ENCODE data around the gene EMC8.

The EMC8 gene

DNA sequence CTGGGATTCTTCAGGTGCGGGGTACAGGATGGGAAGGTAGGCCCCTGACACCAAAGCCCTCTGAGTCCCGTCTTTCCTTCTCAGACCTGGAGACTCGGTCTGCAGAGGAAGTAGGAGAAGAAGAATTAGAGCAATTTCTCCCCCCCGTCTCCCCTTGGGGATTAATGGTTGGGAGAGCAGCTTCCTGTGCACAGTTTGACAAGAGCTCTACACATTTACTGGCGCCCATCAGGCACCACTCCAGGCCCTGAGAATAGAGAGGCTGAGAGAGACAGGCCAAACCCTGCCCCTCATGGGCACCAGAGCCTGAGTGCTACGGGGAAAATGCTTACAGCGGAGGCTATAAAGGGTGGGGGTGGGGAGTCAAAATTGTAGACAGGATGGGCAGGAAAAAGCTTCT is 44.9 kb downstream of the EMC8 start:
- DNase-seq (ENCODE audit: low spot score) = no peak

- DNase-seq (ENCODE audit: low spot score) = no peak
These were observed 45.4 kb downstream of the EMC8 start for GRCh38 chr16:85753976-85754375.

DNA sequence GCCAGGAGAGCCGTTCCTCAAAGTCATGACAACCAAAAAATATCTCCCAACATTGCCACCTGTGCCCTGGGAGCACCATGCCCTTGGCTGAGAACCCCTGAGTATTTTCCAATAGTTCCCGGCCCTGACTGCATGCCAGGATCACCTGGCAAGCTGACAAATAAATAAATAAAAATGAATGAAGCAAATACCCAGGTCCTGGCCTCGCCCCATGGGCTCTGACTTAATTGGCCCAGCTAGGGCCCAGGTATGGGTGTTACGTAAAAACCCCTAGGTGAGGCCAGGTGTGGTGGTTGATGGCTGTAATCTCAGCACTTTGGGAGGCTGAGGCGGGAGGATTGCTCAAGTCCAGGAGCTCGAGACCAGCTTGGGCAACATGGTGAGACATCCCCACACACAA is 45.8 kb downstream of the EMC8 start:
- DNase-seq (ENCODE audit: low spot score) = no peak

GRCh38 chr16:85752511-85753420 is 46.6 kb downstream of the EMC8 start:
- no peak for DNase-seq (ENCODE audit: low spot score)

GRCh38 chr16:85751698-85752501 is 47.4 kb downstream of the EMC8 start:
- DNase-seq (ENCODE audit: low spot score) = no peak

GRCh38 chr16:85750827-85751697 is 48.3 kb downstream of the EMC8 start, which contains the start of gene C16orf74:
Gene C16orf74 (minus strand): TSS chr16:85751096. CDS start chr16:85735217, 15,879 bp downstream.
- no peak for DNase-seq (ENCODE audit: low spot score)

GRCh38 chr16:85750146-85750826 is 49.1 kb downstream of the EMC8 start:
- DNase-seq (ENCODE audit: low spot score) = no peak

- DNase-seq (ENCODE audit: low spot score) = no peak
These were observed 49.6 kb downstream of the EMC8 start for GRCh38 chr16:85749771-85750145.

DNA sequence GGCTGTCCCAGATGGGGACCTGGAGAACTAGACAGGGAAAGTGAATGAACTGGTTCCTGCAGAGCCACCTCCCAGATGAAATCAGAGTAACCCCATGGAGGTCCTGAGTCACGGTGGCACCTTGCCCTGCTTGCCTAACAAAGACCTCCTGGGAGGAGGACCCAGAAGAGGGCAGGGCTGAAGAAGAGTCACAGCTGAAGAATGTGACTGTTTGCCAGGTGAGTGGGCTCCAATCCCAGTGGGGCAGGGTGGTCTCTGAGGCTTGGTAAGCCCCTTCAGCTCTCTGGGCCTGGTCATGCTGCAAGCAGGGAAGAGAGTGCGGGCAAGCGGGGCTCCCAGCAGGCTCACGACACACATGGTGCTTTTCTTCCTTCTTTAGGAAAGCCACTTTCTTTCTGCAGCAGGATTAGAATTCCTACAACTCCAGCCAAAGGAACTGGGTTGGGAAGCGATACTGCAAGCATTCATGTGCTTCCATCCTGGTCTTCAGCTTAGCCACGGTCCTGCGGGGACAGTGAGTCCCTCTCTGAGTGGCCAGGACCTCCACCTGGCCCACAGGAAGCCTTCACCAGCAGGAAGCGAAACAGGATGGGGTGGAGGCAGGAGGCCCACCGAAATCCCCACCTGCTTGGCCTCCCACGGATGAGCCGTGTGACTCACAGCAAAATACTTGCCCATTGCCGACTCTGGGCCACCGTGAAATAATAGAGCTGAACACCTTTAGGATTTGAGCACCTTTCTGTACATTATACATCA is 52.7 kb downstream of the EMC8 start:
- no peak for DNase-seq (ENCODE audit: low spot score)

GRCh38 chr16:85738923-85739715 is 60.2 kb downstream of the EMC8 start:
- no peak for DNase-seq (ENCODE audit: low spot score)

- no peak for DNase-seq (ENCODE audit: low spot score)
These were observed 62.4 kb downstream of the EMC8 start for GRCh38 chr16:85736921-85737320.

DNA sequence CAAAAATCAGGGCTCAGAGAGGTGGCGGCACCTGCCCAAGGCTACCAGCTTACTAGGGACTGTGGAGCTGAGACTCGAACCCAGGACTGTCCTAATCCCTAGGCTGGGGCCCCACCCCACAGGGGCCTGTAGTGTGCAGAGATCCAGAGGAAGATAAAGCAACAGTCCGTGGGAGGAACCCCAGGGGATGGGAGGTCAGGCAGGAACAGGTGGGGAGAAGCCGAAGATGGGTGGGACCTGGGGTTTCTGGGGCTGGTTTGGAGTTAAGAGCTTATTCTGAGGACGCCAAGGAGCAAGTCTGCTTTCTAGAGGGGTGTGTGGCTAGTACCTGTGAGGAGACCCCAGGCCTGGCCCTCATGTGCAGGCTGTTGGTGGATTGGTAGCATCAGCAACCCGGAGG is 63.4 kb downstream of the EMC8 start:
- DNase-seq (ENCODE audit: low spot score) = no peak

GRCh38 chr16:85735225-85735635 is 64.1 kb downstream of the EMC8 start:
- peak; percentile 28 for DNase-seq (ENCODE audit: low spot score)

GRCh38 chr16:85734311-85735017 is 64.9 kb downstream of the EMC8 start:
- no peak for DNase-seq (ENCODE audit: low spot score)

DNA sequence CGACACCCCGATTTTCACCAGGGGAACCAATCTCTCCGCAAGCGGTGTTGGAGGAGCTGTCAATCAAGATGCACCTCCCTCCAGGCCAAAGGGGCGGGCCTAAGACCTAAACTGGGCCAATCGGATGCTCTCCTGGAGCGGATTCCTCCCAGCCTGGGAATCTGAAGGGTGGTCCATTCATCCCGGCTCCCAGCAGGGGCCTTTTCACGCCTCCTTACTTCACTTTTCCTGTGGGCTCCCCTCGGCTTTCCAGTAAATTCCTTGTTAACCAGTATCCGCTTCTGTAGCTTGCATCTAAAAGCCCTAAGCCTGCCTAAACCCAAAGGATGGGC is 65.5 kb downstream of the EMC8 start:
- DNase-seq (ENCODE audit: low spot score) = no peak

DNA sequence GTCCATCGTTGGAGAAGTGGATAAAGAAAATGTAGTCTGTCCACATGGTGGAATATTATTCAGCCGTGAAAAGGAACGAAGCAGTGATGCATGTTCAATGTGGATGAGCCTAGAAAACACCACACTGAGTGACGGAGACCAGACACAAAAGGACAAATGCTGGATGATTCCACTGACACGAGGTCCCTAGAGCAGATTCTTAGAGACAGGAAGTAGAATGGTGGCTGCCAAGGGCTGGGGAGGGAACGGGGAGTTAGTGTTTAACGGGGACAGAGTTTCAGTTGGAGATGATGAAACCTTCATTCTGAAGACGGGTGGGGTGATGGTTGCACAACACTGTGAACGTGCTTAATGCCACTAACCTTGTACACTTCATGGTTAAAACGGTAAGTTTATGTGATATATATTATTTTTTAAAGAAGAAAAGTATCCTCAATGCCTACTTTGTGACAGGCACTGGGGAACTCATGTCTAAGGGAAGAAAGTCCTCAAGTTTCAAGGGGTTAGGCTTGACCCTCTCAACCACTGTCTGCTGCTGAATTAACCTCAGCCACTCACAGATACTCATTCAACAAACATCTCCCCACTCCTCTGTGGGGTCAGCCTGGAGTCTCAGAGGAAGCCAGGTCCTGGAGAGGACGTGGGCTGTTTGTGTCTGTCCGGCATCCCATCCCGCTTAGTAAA is 66.0 kb downstream of the EMC8 start:
- no peak for DNase-seq (ENCODE audit: low spot score)

GRCh38 chr16:85731179-85731578 is 68.2 kb downstream of the EMC8 start:
- DNase-seq (ENCODE audit: low spot score) = no peak

- DNase-seq (ENCODE audit: low spot score) = no peak
These were observed 69.2 kb downstream of the EMC8 start for GRCh38 chr16:85730186-85730465.

Data from CD4-positive, alpha-beta T cell treated with Interleukin-2 at 100 ng/mL for 4 hours (primary cell).